Activated naive CD8-positive, alpha-beta T cell treated with anti-CD3 and anti-CD28 coated beads, Interleukin-2, amount 50 U/mL, for 24 hours (primary cell): ENCODE data around the gene STAT5A.
"Not testable (repeated sequence)": the region's sequence is repeated elsewhere in the genome, so short reads cannot be mapped to it uniquely, and the experiment has no call there.

Experiments
- ATAC-seq: fragments of 150-1000 bp; cut with Tn5 transposase; one replicate; pipeline ENCODE4 v1.10.0; 2021
- DNase-seq: peaks from one replicate; pipeline ENCODE4 v3.0.0; 2021
- H3K27ac Mint-ChIP-seq: one replicate; pipeline ENCODE4 v1.8.0; 2021; ENCODE audit warnings: mild to moderate bottlenecking, mixed read lengths
- H3K27me3 Mint-ChIP-seq: one replicate; pipeline ENCODE4 v1.8.0; 2021; ENCODE audit warnings: mixed read lengths
- H3K36me3 Mint-ChIP-seq: one replicate; pipeline ENCODE4 v1.8.0; 2021; ENCODE audit warnings: low read depth, mixed read lengths
- H3K4me1 Mint-ChIP-seq: one replicate; pipeline ENCODE4 v1.8.0; 2021; ENCODE audit warnings: mixed read lengths
- H3K4me3 Mint-ChIP-seq: one replicate; pipeline ENCODE4 v1.8.0; 2021; ENCODE audit warnings: mild to moderate bottlenecking, moderate library complexity, mixed read lengths
- H3K9me3 Mint-ChIP-seq: one replicate; pipeline ENCODE4 v1.8.0; 2021; ENCODE audit warnings: mixed read lengths

Gene STAT5A

GRCh38 chr17:42360388-42360787 is 72.1 kb downstream of the STAT5A start:
- H3K9me3 Mint-ChIP-seq, H3K27me3 Mint-ChIP-seq, H3K4me3 Mint-ChIP-seq, ATAC-seq, DNase-seq: not testable (repeated sequence)
- H3K4me1 Mint-ChIP-seq: peaks cover 81% of the 10 kb centered on the region
- H3K36me3 Mint-ChIP-seq: peaks cover 39% of the 10 kb centered on the region
- H3K27ac Mint-ChIP-seq: peak overlapping the region; percentile 71
